Loucy (cell line): ENCODE results near the gene SVEP1.

Experiments
- H2AFZ ChIP-seq: fragments of 200-600 bp; sonication (generic); 2 replicates; pipeline ENCODE4 v1.6.0; 2016; ENCODE audit warnings: antibody characterized with exemption, mild to moderate bottlenecking, low read length, moderate library complexity
- H3F3A ChIP-seq: fragments of 200-600 bp; 2 replicates; pipeline ENCODE4 v1.6.0; 2016; ENCODE audit warnings: antibody characterized with exemption, low read depth, mild to moderate bottlenecking
- H3K27me3 ChIP-seq: fragments of 200-600 bp; sonication (generic); 2 replicates; pipeline ENCODE4 v1.6.1; 2014; ENCODE audit warnings: low read length, mild to moderate bottlenecking; ENCODE audit not compliant: insufficient read depth, poor library complexity, severe bottlenecking
- H3K36me3 ChIP-seq: fragments of 200-600 bp; sonication (generic); 2 replicates; pipeline ENCODE4 v1.6.1; 2016; ENCODE audit warnings: low read length; ENCODE audit not compliant: insufficient read depth
- H3K4me1 ChIP-seq: fragments of 200-600 bp; sonication (generic); 2 replicates; pipeline ENCODE4 v1.5.1; 2014; ENCODE audit warnings: low read length, mild to moderate bottlenecking; ENCODE audit not compliant: insufficient read depth, poor library complexity, severe bottlenecking
- H3K4me2 ChIP-seq: fragments of 200-600 bp; sonication (generic); 2 replicates; pipeline ENCODE4 v1.6.0; 2014; ENCODE audit warnings: antibody characterized with exemption, low read length, low read depth, mild to moderate bottlenecking; ENCODE audit not compliant: poor library complexity, severe bottlenecking
- H3K4me3 ChIP-seq: fragments of 200-600 bp; sonication (generic); 2 replicates; pipeline ENCODE4 v1.5.1; 2014; ENCODE audit warnings: low read length, mild to moderate bottlenecking, mixed read lengths; ENCODE audit not compliant: poor library complexity, severe bottlenecking
- H3K79me2 ChIP-seq: fragments of 200-600 bp; sonication (generic); 2 replicates; pipeline ENCODE4 v1.6.1; 2014; ENCODE audit warnings: low read length; ENCODE audit not compliant: insufficient read depth
- H3K9ac ChIP-seq: fragments of 200-600 bp; sonication (generic); 2 replicates; pipeline ENCODE4 v1.6.0; 2014; ENCODE audit warnings: mild to moderate bottlenecking, low read depth, low read length, moderate library complexity; ENCODE audit not compliant: poor library complexity, severe bottlenecking
- H3K9me2 ChIP-seq: fragments of 200-600 bp; sonication (generic); replicated peaks from 2 replicates; pipeline ENCODE4 v1.6.1; 2016; ENCODE audit warnings: low read depth, low read length, mixed read lengths
- H3K9me3 ChIP-seq: fragments of 200-600 bp; sonication (generic); 2 replicates; pipeline ENCODE4 v1.6.1; 2014; ENCODE audit warnings: mild to moderate bottlenecking, antibody characterized with exemption, low read length, low read depth; ENCODE audit not compliant: insufficient read depth
- H4K20me1 ChIP-seq: fragments of 200-600 bp; sonication (generic); 2 replicates; pipeline ENCODE4 v1.6.0; 2014; ENCODE audit warnings: antibody characterized with exemption, low read length, mild to moderate bottlenecking; ENCODE audit not compliant: insufficient read depth, poor library complexity, severe bottlenecking
- EZH2phosphoT487 ChIP-seq: fragments of 200-600 bp; IDR thresholded peaks from 2 replicates; pipeline ENCODE4 v1.6.1; 2018; ENCODE audit warnings: antibody characterized with exemption, mild to moderate bottlenecking, moderate library complexity, borderline replicate concordance
- TF ChIP-seq, protein P1 (sequence below): fragments of 200-600 bp; sonication (generic); conservative IDR thresholded peaks from 2 replicates; pipeline ENCODE4 v1.5.1; 2014; ENCODE audit warnings: mild to moderate bottlenecking, antibody characterized with exemption, low read length

Gene SVEP1

GRCh38 chr9:110389148-110389750, 190.3 kb downstream of the SVEP1 start:
- Histone ChIP-seq H3K9ac (no peak overlapping the region), H3K4me2 (no peak overlapping the region), H3K79me2 (no peaks in the 10 kb centered on the region), H3K27me3 (no peaks in the 10 kb centered on the region), H2AFZ (no peak overlapping the region), H3K9me3 (no peaks in the 10 kb centered on the region), H4K20me1 (no peaks in the 10 kb centered on the region), H3F3A (no peaks in the 10 kb centered on the region), H3K36me3 (no peaks in the 10 kb centered on the region), H3K4me3 (no peak overlapping the region), H3K4me1 (no peaks in the 10 kb centered on the region), H3K9me2 (no peaks in the 10 kb centered on the region)
- TF ChIP-seq, protein P1, sequence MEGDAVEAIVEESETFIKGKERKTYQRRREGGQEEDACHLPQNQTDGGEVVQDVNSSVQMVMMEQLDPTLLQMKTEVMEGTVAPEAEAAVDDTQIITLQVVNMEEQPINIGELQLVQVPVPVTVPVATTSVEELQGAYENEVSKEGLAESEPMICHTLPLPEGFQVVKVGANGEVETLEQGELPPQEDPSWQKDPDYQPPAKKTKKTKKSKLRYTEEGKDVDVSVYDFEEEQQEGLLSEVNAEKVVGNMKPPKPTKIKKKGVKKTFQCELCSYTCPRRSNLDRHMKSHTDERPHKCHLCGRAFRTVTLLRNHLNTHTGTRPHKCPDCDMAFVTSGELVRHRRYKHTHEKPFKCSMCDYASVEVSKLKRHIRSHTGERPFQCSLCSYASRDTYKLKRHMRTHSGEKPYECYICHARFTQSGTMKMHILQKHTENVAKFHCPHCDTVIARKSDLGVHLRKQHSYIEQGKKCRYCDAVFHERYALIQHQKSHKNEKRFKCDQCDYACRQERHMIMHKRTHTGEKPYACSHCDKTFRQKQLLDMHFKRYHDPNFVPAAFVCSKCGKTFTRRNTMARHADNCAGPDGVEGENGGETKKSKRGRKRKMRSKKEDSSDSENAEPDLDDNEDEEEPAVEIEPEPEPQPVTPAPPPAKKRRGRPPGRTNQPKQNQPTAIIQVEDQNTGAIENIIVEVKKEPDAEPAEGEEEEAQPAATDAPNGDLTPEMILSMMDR: no peak
- no peak for TF ChIP-seq EZH2phosphoT487

- Histone ChIP-seq H3K9me2 (no peaks in the 10 kb centered on the region), H3K9me3 (no peaks in the 10 kb centered on the region), H3K27me3 (no peaks in the 10 kb centered on the region), H2AFZ (no peak overlapping the region), H3K4me1 (no peaks in the 10 kb centered on the region), H3K79me2 (no peaks in the 10 kb centered on the region), H3F3A (no peaks in the 10 kb centered on the region), H3K9ac (no peak overlapping the region), H3K4me3 (no peak overlapping the region), H3K4me2 (no peak overlapping the region), H3K36me3 (no peaks in the 10 kb centered on the region), H4K20me1 (no peaks in the 10 kb centered on the region)
- TF ChIP-seq EZH2phosphoT487: no peak
- TF ChIP-seq, protein P1: no peak
Measured at GRCh38 chr9:110383491-110383890, 196.1 kb downstream of the SVEP1 start.

DNA sequence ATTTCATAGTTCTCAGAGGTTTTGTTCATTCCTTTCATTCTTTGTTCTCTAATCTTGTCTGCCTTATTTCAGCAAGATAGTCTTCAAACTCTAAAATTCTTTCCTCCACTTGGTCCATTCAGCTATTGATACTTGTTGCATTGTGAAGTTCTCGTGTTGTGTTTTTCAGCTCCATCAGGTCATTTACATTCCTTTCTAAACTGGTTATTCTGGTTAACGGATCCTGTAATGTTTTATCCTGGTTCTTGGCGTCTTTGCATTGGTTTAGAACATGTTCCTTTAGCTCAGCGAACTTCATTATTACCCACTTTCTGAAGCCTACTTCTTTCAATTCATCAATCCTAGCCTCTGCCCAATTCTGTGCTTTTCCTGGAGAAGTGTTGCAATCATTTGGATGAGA, 196.8 kb downstream of the SVEP1 start:
- Histone ChIP-seq H3K4me2 (no peak overlapping the region), H3K4me3 (no peak overlapping the region), H3K27me3 (no peaks in the 10 kb centered on the region), H3K9me2 (no peaks in the 10 kb centered on the region), H3K79me2 (no peaks in the 10 kb centered on the region), H3F3A (no peaks in the 10 kb centered on the region), H3K9me3 (no peaks in the 10 kb centered on the region), H4K20me1 (no peaks in the 10 kb centered on the region), H2AFZ (no peak overlapping the region), H3K36me3 (no peaks in the 10 kb centered on the region), H3K9ac (no peak overlapping the region), H3K4me1 (no peaks in the 10 kb centered on the region)
- no peak for TF ChIP-seq EZH2phosphoT487
- TF ChIP-seq, protein P1: no peak
